Neuronal stem cell (in vitro differentiated cells): ENCODE results near the gene GRIK2.

Experiments
- DNase-seq: peaks from one replicate; pipeline ENCODE4 v3.0.0-alpha.2; 2013; ENCODE audit warnings: low spot score
- H2AFZ ChIP-seq: one replicate; pipeline ENCODE4 v1.6.1; 2013; ENCODE audit warnings: mild to moderate bottlenecking, low read length, inconsistent platforms
- H2AK5ac ChIP-seq: 2 replicates; pipeline ENCODE4 v1.6.1; 2013; ENCODE audit warnings: low read depth, mild to moderate bottlenecking, inconsistent platforms, low read length, moderate library complexity, mixed read lengths
- H2BK120ac ChIP-seq: 2 replicates; pipeline ENCODE4 v1.6.1; 2013; ENCODE audit warnings: low read depth, mild to moderate bottlenecking, inconsistent platforms, low read length, moderate library complexity, mixed read lengths
- H2BK12ac ChIP-seq: one replicate; pipeline ENCODE4 v1.6.1; 2013; ENCODE audit warnings: low read length, inconsistent platforms
- H2BK15ac ChIP-seq: 2 replicates; pipeline ENCODE4 v1.6.1; 2013; ENCODE audit warnings: mild to moderate bottlenecking, low read length, inconsistent platforms, mixed read lengths
- H2BK5ac ChIP-seq: one replicate; pipeline ENCODE4 v1.6.1; 2013; ENCODE audit warnings: inconsistent platforms, mild to moderate bottlenecking, low read length, moderate library complexity
- H3K14ac ChIP-seq: one replicate; pipeline ENCODE4 v1.6.1; 2013; ENCODE audit warnings: low read length, inconsistent platforms
- H3K18ac ChIP-seq: 2 replicates; pipeline ENCODE4 v1.6.1; 2013; ENCODE audit warnings: low read length, inconsistent platforms
- H3K23ac ChIP-seq: 2 replicates; pipeline ENCODE4 v1.6.1; 2013; ENCODE audit warnings: low read depth, mild to moderate bottlenecking, mixed read lengths, low read length, inconsistent platforms; ENCODE audit not compliant: poor library complexity
- H3K27ac ChIP-seq: replicated peaks from 3 replicates; pipeline ENCODE4 v1.5.1; 2013; ENCODE audit warnings: low read length, inconsistent platforms
- H3K27me3 ChIP-seq, 3 experiments: 2 replicates each; pipeline ENCODE4 v1.6.1; 2013; ENCODE audit warnings: low read length in 3 of 3, mild to moderate bottlenecking in 2 of 3, inconsistent platforms in 1 of 3, low read depth in 1 of 3, mixed read lengths in 1 of 3, moderate library complexity in 1 of 3; ENCODE audit not compliant: control insufficient read depth in 3 of 3, insufficient read depth in 3 of 3
- H3K36me3 ChIP-seq, 2 donors: replicated peaks in 1 of 2; 2 replicates each; pipeline ENCODE4 v1.6.1; 2013; ENCODE audit warnings: low read length in 2 of 2; ENCODE audit not compliant: control insufficient read depth in 2 of 2, insufficient read depth in 2 of 2
- H3K4ac ChIP-seq: 2 replicates; pipeline ENCODE4 v1.6.1; 2013; ENCODE audit warnings: inconsistent platforms, mild to moderate bottlenecking, low read length, moderate library complexity
- H3K4me1 ChIP-seq, 2 donors: 1 replicate in 1 of 2; 2 replicates in 1 of 2; pipeline ENCODE4 v1.6.1; 2013; ENCODE audit warnings: low read length in 2 of 2, low read depth in 1 of 2; ENCODE audit not compliant: control insufficient read depth in 2 of 2, insufficient read depth in 1 of 2
- H3K4me2 ChIP-seq: one replicate; pipeline ENCODE4 v1.6.1; 2013; ENCODE audit warnings: mild to moderate bottlenecking, low read length, inconsistent platforms; ENCODE audit not compliant: insufficient read depth, poor library complexity, severe bottlenecking
- H3K4me3 ChIP-seq, 2 donors: 2 replicates each; pipeline ENCODE4 v1.5.1; 2013; ENCODE audit warnings: low read length in 2 of 2, mild to moderate bottlenecking in 2 of 2, inconsistent platforms in 1 of 2, moderate library complexity in 1 of 2
- H3K79me1 ChIP-seq: one replicate; pipeline ENCODE4 v1.6.1; 2013; ENCODE audit warnings: low read depth, mild to moderate bottlenecking, inconsistent platforms, low read length, moderate library complexity
- H3K9ac ChIP-seq: one replicate; pipeline ENCODE4 v1.6.1; 2013; ENCODE audit warnings: mild to moderate bottlenecking, low read depth, low read length, inconsistent platforms; ENCODE audit not compliant: poor library complexity
- H3K9me3 ChIP-seq, 2 donors: replicated peaks in 1 of 2; 2 replicates each; pipeline versions ENCODE3 to v1.6.1; 2013; ENCODE audit warnings: low read length in 2 of 2, mild to moderate bottlenecking in 2 of 2, inconsistent platforms in 1 of 2, low read depth in 1 of 2, mixed read lengths in 1 of 2, moderate library complexity in 1 of 2; ENCODE audit not compliant: control insufficient read depth in 2 of 2, insufficient read depth in 1 of 2
- H4K8ac ChIP-seq: one replicate; pipeline ENCODE4 v1.6.1; 2013; ENCODE audit warnings: low read depth, mild to moderate bottlenecking, inconsistent platforms, low read length, moderate library complexity
- H4K91ac ChIP-seq: one replicate; pipeline ENCODE4 v1.6.1; 2013; ENCODE audit warnings: low read length, low read depth, mild to moderate bottlenecking, inconsistent platforms; ENCODE audit not compliant: poor library complexity
- WGBS, 2 donors: extraction: QIAGEN DNeasy Blood & Tissue Kit; methylation state at CpG; one replicate each; pipeline ENCODE4 v1.1.7; 2013; ENCODE audit warnings: missing lambda C conversion rate in 2 of 2, mixed read lengths in 1 of 2; ENCODE audit not compliant: insufficient read length in 2 of 2, insufficient replicate concordance in 1 of 2; ENCODE audit errors: extremely low coverage in 2 of 2; 5-methylcytosine and 5-hydroxymethylcytosine counted together

GRIK2 gene

DNA sequence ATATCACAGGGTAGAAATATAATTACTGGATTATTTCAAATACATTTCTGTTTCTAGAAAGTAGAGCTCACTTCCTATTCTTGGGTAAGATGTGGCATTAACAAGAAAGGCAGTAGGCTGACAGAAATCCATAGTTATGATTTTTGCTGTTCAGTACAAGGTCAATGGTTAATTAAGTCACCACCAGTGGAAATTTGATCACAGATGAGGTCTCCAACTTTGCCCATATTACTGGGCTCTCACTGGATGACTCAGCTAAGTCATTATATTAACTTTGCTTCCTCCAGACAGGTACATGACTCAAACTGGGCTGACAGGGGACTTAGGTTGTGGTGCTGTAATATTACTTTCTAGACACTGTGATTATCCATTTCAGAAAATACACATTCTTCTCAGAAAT is 212.4 kb downstream of the GRIK2 start:
- Histone ChIP-seq H3K4me2 (no peak overlapping the region), H3K27ac (no peak overlapping the region), H4K91ac (no peak overlapping the region)

DNA sequence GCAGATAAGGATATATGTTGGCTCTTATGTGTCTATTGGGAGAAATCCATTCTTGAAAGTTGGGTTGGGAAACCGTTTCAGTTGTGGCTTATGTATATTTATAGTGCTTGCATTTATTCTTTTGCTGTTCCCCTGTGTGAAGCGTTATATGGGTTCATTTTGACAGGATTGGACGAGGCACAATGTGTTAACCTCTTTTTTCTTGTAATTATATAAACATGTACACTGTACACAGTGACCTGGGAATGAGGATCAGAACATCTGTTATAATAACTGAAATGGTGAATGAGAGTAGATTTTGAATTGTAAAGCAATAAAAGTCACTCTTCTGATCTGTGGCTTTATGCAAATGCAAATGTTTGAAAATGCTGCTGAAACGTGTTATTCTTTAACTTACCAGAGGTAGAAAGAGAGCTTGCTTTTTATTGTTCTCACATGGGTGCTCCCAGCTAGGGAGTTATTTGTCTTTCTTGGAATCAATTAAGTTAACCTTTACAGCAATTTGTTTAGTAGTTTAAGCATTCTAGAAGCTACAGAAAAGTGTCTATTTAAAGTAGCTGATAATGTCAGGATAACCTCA is 213.7 kb downstream of the GRIK2 start:
- no peak overlapping the region for H2AFZ ChIP-seq
- no CpG with 5 or more reads among the region's 4 CpGs for WGBS, 2 donors

More for the DNA sequence above, 212.4 kb downstream of the GRIK2 start:
- Histone ChIP-seq H3K23ac (no peak overlapping the region), H4K8ac (no peak overlapping the region), H2AFZ (no peak overlapping the region), H2BK5ac (no peak overlapping the region), H3K9ac (no peak overlapping the region), H3K4me1 (no peaks in the 10 kb centered on the region), H3K4me3 (no peak overlapping the region), H3K36me3 (no peaks in the 10 kb centered on the region), H3K79me1 (no peaks in the 10 kb centered on the region), H2AK5ac (no peak overlapping the region), H3K27me3 (no peaks in the 10 kb centered on the region), H3K18ac (no peak overlapping the region), H2BK15ac (no peak overlapping the region), H2BK12ac (no peak overlapping the region), H3K9me3 (no peaks in the 10 kb centered on the region), H3K4ac (no peak overlapping the region), H3K14ac (no peak overlapping the region), H2BK120ac (no peak overlapping the region)
- DNase-seq: no peak

DNA sequence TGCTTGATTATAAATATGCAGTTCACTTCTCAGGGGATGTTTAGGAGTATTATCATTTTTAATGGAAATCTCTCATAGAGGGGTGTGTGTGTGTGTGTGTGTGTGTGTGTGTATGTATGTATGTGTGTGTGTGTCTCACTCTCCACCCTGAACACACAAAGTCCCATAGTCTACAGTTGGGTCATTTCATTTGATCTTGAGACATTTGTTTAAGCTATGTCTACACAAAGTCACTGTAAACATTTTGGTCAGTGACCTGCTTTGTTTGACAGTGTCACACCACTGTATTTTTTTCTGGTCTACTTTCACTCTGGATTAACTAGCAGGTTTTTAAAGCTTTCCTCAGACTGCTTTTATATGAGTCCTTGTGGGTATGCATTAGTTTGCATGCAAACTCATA is 215.2 kb downstream of the GRIK2 start:
- Histone ChIP-seq H4K91ac (no peak overlapping the region), H2AFZ (no peak overlapping the region), H3K18ac (no peak overlapping the region), H3K4me1 (no peaks in the 10 kb centered on the region), H3K23ac (no peak overlapping the region), H3K9me3 (no peaks in the 10 kb centered on the region), H2BK5ac (no peak overlapping the region), H3K9ac (no peak overlapping the region), H2AK5ac (no peak overlapping the region), H3K79me1 (no peaks in the 10 kb centered on the region), H3K27ac (no peak overlapping the region), H3K4me2 (no peak overlapping the region), H3K36me3 (no peaks in the 10 kb centered on the region), H2BK120ac (no peak overlapping the region), H4K8ac (no peak overlapping the region), H2BK12ac (no peak overlapping the region), H3K4ac (no peak overlapping the region), H3K14ac (no peak overlapping the region), H2BK15ac (no peak overlapping the region), H3K4me3 (no peak overlapping the region), H3K27me3 (no peaks in the 10 kb centered on the region)
- DNase-seq: no peak

More for the DNA sequence above, 213.7 kb downstream of the GRIK2 start:
- no peak overlapping the region for H3K9ac ChIP-seq
- no peak overlapping the region for H3K4me2 ChIP-seq
- H3K4me1 ChIP-seq: no peaks in the 10 kb centered on the region
- H3K27ac ChIP-seq: no peak overlapping the region
- H2BK5ac ChIP-seq: no peak overlapping the region
- no peak overlapping the region for H4K91ac ChIP-seq
- H3K9me3 ChIP-seq: no peaks in the 10 kb centered on the region
- no peak for DNase-seq
- H3K4me3 ChIP-seq: no peak overlapping the region
- no peak overlapping the region for H4K8ac ChIP-seq
- no peak overlapping the region for H2BK15ac ChIP-seq
- no peak overlapping the region for H2BK12ac ChIP-seq
- H2AK5ac ChIP-seq: no peak overlapping the region
- no peaks in the 10 kb centered on the region for H3K27me3 ChIP-seq
- H3K23ac ChIP-seq: no peak overlapping the region
- H3K14ac ChIP-seq: no peak overlapping the region
- no peaks in the 10 kb centered on the region for H3K36me3 ChIP-seq
- no peak overlapping the region for H3K4ac ChIP-seq
- no peak overlapping the region for H3K18ac ChIP-seq
- no peaks in the 10 kb centered on the region for H3K79me1 ChIP-seq
- H2BK120ac ChIP-seq: no peak overlapping the region

DNA sequence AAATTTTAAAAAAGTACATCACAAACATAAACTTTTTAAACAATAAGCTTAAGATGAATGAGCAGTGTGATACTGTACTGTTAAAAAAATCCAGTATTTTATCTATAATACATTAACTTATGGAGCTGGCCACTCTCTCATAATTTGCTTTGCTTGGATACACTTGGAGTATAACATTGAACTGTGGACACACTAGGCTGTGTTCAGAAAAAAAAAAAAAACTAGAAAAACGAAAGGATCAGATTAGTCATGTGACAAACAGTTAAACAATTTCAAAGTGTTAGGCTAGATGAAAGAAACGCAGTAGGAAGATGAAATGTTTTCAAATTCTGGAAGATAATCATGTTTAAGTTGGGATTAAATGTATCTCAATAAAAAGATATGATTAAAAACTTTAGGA is 220.0 kb downstream of the GRIK2 start:
- Histone ChIP-seq H4K91ac (no peak overlapping the region), H3K36me3 (no peaks in the 10 kb centered on the region), H3K4me3 (no peak overlapping the region), H2AFZ (no peak overlapping the region), H4K8ac (no peak overlapping the region), H3K23ac (no peak overlapping the region), H3K14ac (no peak overlapping the region), H2BK15ac (no peak overlapping the region), H3K4me2 (no peak overlapping the region), H3K18ac (no peak overlapping the region), H3K4ac (no peak overlapping the region), H3K9ac (no peak overlapping the region), H3K4me1 (peaks cover 0 to 5% of the 10 kb centered on the region in 2 donors), H3K79me1 (no peaks in the 10 kb centered on the region), H2BK5ac (no peak overlapping the region), H3K27ac (no peak overlapping the region), H3K9me3 (no peaks in the 10 kb centered on the region), H2BK12ac (no peak overlapping the region), H2BK120ac (no peak overlapping the region), H3K27me3 (no peaks in the 10 kb centered on the region), H2AK5ac (no peak overlapping the region)
- no CpG with 5 or more reads among the region's 2 CpGs for WGBS, 2 donors
- no peak for DNase-seq
